Bronchial epithelial cell (primary cell): ENCODE measurements around the gene SLIT3. TPM values are rescaled to one million over a fixed set of nuclear protein-coding genes. Genes with fewer than 3 reads are reported as not detected.

Source experiments
- DNase-seq: peaks from one replicate; pipeline ENCODE4 v3.0.0-alpha.2; 2010; ENCODE audit warnings: low read depth
- FAIRE-seq: peaks from 2 replicates; lab custom pipeline; 2011; peaks lifted over from hg19 to GRCh38; lab: Jason Lieb, UNC
- H3K27me3 ChIP-seq: 2 replicates; pipeline ENCODE4 v1.5.1; 2011; ENCODE audit warnings: low read length; ENCODE audit not compliant: control insufficient read depth, insufficient read depth
- H3K36me3 ChIP-seq: 2 replicates; pipeline ENCODE4 v1.5.1; 2011; ENCODE audit warnings: low read length; ENCODE audit not compliant: control insufficient read depth, insufficient read depth
- H3K4me3 ChIP-seq: 2 replicates; pipeline ENCODE4 v1.5.1; 2011; ENCODE audit warnings: mild to moderate bottlenecking, low read depth, low read length, control low read depth
- CTCF ChIP-seq: IDR thresholded peaks from 2 replicates; pipeline ENCODE4 v1.5.1; 2011; ENCODE audit warnings: mild to moderate bottlenecking, moderate library complexity, low read length, control low read depth, inconsistent platforms; ENCODE audit not compliant: insufficient read depth, severe bottlenecking
- total RNA-seq: library from RNA; depleted of rRNA; stranded (reverse); fragments of >200 nt; gene quantifications from 2 replicates; pipeline ENCODE4 v1.2.1, GENCODE V29; 2014

The SLIT3 gene
- total RNA-seq, 1 donor from 2014 or later = 0.79 TPM

GRCh38 chr5:169192536-169192935 lies 108.4 kb downstream of the SLIT3 start:
- no peak for FAIRE-seq

GRCh38 chr5:169190849-169191248 lies 110.1 kb downstream of the SLIT3 start:
- FAIRE-seq (no peak), DNase-seq (peak; percentile 8)
- Histone ChIP-seq H3K27me3 (no peaks in the 10 kb centered on the region), H3K4me3 (no peak overlapping the region), H3K36me3 (no peaks in the 10 kb centered on the region)
- TF ChIP-seq CTCF = no peak

More at GRCh38 chr5:169192536-169192935, 108.4 kb downstream of the SLIT3 start:
- Histone ChIP-seq H3K4me3 (no peak overlapping the region), H3K27me3 (no peaks in the 10 kb centered on the region), H3K36me3 (no peaks in the 10 kb centered on the region)
- peak; percentile 54 for DNase-seq
- no peak for TF ChIP-seq CTCF

GRCh38 chr5:169185626-169186025 lies 115.3 kb downstream of the SLIT3 start:
- Histone ChIP-seq H3K27me3 (no peaks in the 10 kb centered on the region), H3K36me3 (no peaks in the 10 kb centered on the region), H3K4me3 (no peak overlapping the region)
- TF ChIP-seq CTCF = no peak
- DNase-seq (no peak), FAIRE-seq (no peak)

- H3K36me3 ChIP-seq = no peaks in the 10 kb centered on the region
- H3K27me3 ChIP-seq = no peaks in the 10 kb centered on the region
- H3K4me3 ChIP-seq = no peak overlapping the region
- FAIRE-seq (no peak), DNase-seq (no peak)
- TF ChIP-seq CTCF = no peak
These were observed 117.4 kb downstream of the SLIT3 start for GRCh38 chr5:169183576-169183975.

GRCh38 chr5:169182797-169183196 lies 118.1 kb downstream of the SLIT3 start:
- DNase-seq (no peak), FAIRE-seq (no peak)
- Histone ChIP-seq H3K27me3 (no peaks in the 10 kb centered on the region), H3K4me3 (no peak overlapping the region), H3K36me3 (no peaks in the 10 kb centered on the region)
- TF ChIP-seq CTCF = no peak

GRCh38 chr5:169181814-169182213 lies 119.1 kb downstream of the SLIT3 start:
- no peak for FAIRE-seq
- TF ChIP-seq CTCF = no peak
- no peak overlapping the region for H3K4me3 ChIP-seq
- no peaks in the 10 kb centered on the region for H3K27me3 ChIP-seq
- DNase-seq = peak; percentile 27
- H3K36me3 ChIP-seq = no peaks in the 10 kb centered on the region
